ENCODE data around the gene IFT43. TPM values are rescaled to one million over a fixed set of nuclear protein-coding genes. Genes with fewer than 3 reads are reported as not detected.

The IFT43 gene
- total RNA-seq, 1 experiment from 2014 or later, result 18.6 TPM

DNA sequence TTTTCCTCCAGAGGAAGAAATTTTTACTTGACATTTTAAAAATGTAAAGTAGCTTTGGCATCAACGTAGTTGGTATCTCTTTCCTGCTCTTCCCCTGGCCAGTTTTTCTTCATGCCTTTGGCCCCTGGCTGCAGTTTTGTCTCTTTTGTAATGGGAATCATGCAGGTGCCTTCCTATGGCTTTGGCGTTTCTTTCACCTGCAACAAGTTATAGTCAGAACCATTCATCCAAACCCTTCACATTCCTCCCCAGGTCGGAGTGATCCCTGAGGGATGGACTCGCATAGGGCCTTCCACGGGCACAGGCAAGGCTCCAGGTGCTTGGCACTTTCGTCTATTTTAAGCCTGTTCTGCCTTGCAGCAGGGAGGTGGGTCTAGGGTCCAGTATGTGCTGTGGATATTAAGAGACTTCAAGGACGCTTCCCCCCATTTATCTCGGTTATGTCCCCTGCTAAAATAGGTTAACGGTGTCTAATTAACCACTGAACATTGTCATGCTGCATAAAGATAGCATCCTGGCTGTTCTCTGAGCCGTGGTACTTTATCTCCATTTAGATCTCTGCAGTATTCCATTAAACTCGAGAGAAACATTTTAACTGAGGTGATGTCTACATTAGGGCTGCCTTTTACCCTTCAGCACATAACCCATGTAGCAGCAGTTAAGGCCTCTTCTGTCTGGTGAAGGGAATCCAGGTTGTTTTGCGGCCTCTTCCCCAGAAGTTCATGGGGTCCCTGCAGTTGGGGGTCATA, 66.3 kb downstream of the IFT43 start:
- no peak overlapping the region for H3K18ac ChIP-seq (ENCODE audit: insufficient read length, low read depth, low read length)
- H2AFZ ChIP-seq (ENCODE audit: low read length), result no peak overlapping the region
- no peaks in the 10 kb centered on the region for H3K79me1 ChIP-seq (ENCODE audit: insufficient read depth, low read depth, low read length, poor library complexity, severe bottlenecking)
- H4K8ac ChIP-seq (replicated peaks; ENCODE audit: insufficient read length, low read depth, low read length), result no peak overlapping the region
- H4K5ac ChIP-seq (ENCODE audit: insufficient read length, low read depth, low read length), result no peak overlapping the region
- Mint-ChIP-seq H3K4me3 (no peak overlapping the region), H3K27ac (peak overlapping the region in 2 of 3 experiments; percentile 23 to 27; a peak in 2 of 7 replicates), H3K27me3 (ENCODE audit: low read depth) (no peaks in the 10 kb centered on the region), H3K4me1 (peaks cover 2 to 5% of the 10 kb centered on the region in 2 experiments; a peak in 2 of 4 replicates), H3K9me3 (peaks cover 0 to 2% of the 10 kb centered on the region in 2 experiments; a peak in 1 of 5 replicates), H3K36me3 (ENCODE audit: insufficient read depth in 1 of 3, low read depth in 3 of 3) (peaks cover 2 to 7% (median 4%) of the 10 kb centered on the region in 3 experiments; a peak in 4 of 7 replicates)
- no peaks in the 10 kb centered on the region for H4K20me1 ChIP-seq (ENCODE audit: control insufficient read depth, insufficient read depth, insufficient read length)
- H2BK5ac ChIP-seq (ENCODE audit: insufficient read length, low read length), result no peak overlapping the region
- H3K23ac ChIP-seq (ENCODE audit: insufficient read length, low read depth, low read length), result no peak overlapping the region
- no peak overlapping the region for H3K4ac ChIP-seq (ENCODE audit: low read depth, low read length)
- no peaks in the 10 kb centered on the region for H3K9me3 ChIP-seq (ENCODE audit: control insufficient read depth, low read depth, low read length)
- H3T11ph ChIP-seq (ENCODE audit: low read length), result no peak overlapping the region
- H2BK15ac ChIP-seq (ENCODE audit: low read depth, low read length), result no peak overlapping the region
- H4K91ac ChIP-seq (ENCODE audit: insufficient read length, low read depth, low read length), result no peak overlapping the region
- H3K4me1 ChIP-seq (ENCODE audit: insufficient read depth, low read length), result peaks cover 6% of the 10 kb centered on the region; the same call in 1 of the 2 replicates
- H3K27me3 ChIP-seq (ENCODE audit: insufficient read depth, low read length), result no peaks in the 10 kb centered on the region
- no peak overlapping the region for H3K14ac ChIP-seq (ENCODE audit: insufficient read depth, low read length)
- H3K27ac ChIP-seq (ENCODE audit: insufficient read length, low read depth, low read length), result no peak overlapping the region
- no peak overlapping the region for H2AK5ac ChIP-seq (ENCODE audit: insufficient read length, low read length)
- H2BK20ac ChIP-seq (ENCODE audit: low read depth, low read length, poor library complexity, severe bottlenecking), result no peak overlapping the region
- no peak overlapping the region for H2BK12ac ChIP-seq (ENCODE audit: insufficient read length, low read depth, low read length)
- no peak overlapping the region for H3K56ac ChIP-seq (ENCODE audit: insufficient read length, low read depth, low read length)
- peak; percentile 38 for DNase-seq
- no peak overlapping the region for H2BK120ac ChIP-seq (ENCODE audit: low read depth, low read length, poor library complexity, severe bottlenecking)
- no peaks in the 10 kb centered on the region for H3K23me2 ChIP-seq (ENCODE audit: insufficient read length, low read depth, low read length, poor library complexity, severe bottlenecking)
- no peaks in the 10 kb centered on the region for H3K79me2 ChIP-seq (ENCODE audit: insufficient read depth, low read length)
- no peak overlapping the region for H3K9ac ChIP-seq (ENCODE audit: extremely low read depth, insufficient read length, low read length)
- TF ChIP-seq, protein P1, sequence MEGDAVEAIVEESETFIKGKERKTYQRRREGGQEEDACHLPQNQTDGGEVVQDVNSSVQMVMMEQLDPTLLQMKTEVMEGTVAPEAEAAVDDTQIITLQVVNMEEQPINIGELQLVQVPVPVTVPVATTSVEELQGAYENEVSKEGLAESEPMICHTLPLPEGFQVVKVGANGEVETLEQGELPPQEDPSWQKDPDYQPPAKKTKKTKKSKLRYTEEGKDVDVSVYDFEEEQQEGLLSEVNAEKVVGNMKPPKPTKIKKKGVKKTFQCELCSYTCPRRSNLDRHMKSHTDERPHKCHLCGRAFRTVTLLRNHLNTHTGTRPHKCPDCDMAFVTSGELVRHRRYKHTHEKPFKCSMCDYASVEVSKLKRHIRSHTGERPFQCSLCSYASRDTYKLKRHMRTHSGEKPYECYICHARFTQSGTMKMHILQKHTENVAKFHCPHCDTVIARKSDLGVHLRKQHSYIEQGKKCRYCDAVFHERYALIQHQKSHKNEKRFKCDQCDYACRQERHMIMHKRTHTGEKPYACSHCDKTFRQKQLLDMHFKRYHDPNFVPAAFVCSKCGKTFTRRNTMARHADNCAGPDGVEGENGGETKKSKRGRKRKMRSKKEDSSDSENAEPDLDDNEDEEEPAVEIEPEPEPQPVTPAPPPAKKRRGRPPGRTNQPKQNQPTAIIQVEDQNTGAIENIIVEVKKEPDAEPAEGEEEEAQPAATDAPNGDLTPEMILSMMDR (conservative IDR thresholded peaks at IDR 0.05), result no peak
- WGBS (ENCODE audit: extremely low coverage, insufficient read length, low lambda C conversion rate), result no CpG with 5 or more reads among the region's 12 CpGs
- H3K4me2 ChIP-seq (ENCODE audit: insufficient read depth, insufficient read length, low read length), result no peak overlapping the region
